Hepatocyte (in vitro differentiated cells): Measurements from ENCODE around the gene NPHP4.

Experiments
- CTCF ChIP-seq: fragments of 200-600 bp; sonication (generic); IDR thresholded peaks from 2 replicates; pipeline ENCODE4 v1.5.1; 2016; ENCODE audit warnings: antibody characterized with exemption, mild to moderate bottlenecking; ENCODE audit not compliant: poor library complexity
- EZH2 ChIP-seq: fragments of 200-600 bp; sonication (generic); IDR thresholded peaks from 2 replicates; pipeline ENCODE4 v1.6.1; 2016; ENCODE audit warnings: antibody characterized with exemption, mild to moderate bottlenecking, borderline replicate concordance
- EZH2phosphoT487 ChIP-seq: fragments of 200-600 bp; sonication (generic); IDR thresholded peaks from one replicate; pipeline ENCODE4 v1.6.1; 2018; ENCODE audit warnings: antibody characterized with exemption, mild to moderate bottlenecking, low read depth, moderate library complexity; ENCODE audit not compliant: unreplicated experiment, severe bottlenecking

- TF ChIP-seq CTCF, result no peak
- no peak for TF ChIP-seq EZH2phosphoT487
- no peak for TF ChIP-seq EZH2
These were observed 7.7 kb upstream of the NPHP4 start for GRCh38 chr1:5999711-6000443.
